ENCODE results near the gene GRM6.

Gene GRM6

DNA sequence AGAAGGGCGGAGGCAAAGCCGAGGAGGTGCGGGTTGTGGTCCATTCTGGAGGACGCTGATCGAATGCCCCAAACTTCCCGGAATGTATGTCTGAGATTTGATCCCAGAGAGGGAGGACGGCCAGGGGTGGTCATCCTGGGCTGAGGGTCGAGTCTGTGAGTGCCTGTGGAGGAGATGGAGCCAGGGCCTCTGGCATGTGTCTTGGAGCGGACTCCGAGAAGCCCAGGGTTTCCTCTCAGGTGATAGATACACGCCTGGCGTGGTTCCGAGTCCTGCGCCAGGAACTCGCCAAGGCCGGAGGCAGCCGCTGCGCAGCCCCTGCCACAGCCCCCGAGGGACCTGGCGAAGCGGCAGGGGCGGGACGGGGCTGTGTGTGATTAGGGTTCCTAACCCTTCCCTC is 53.8 kb downstream of the GRM6 start:
- no peak overlapping the region for H3K27ac ChIP-seq (ENCODE audit: low read depth, low read length)
- no peaks in the 10 kb centered on the region for H3K27me3 ChIP-seq (ENCODE audit: control insufficient read depth, insufficient read depth, low read length)
- no peak overlapping the region for H3K9ac ChIP-seq (ENCODE audit: low read length)
- H3K4me3 ChIP-seq (ENCODE audit: low read length), result peak overlapping the region; percentile 76
- no peaks in the 10 kb centered on the region for H3K36me3 ChIP-seq (ENCODE audit: control insufficient read depth, insufficient read depth, low read length)
- peaks cover 3% of the 10 kb centered on the region for H3K4me1 ChIP-seq (ENCODE audit: control insufficient read depth, insufficient read depth, low read length)

DNA sequence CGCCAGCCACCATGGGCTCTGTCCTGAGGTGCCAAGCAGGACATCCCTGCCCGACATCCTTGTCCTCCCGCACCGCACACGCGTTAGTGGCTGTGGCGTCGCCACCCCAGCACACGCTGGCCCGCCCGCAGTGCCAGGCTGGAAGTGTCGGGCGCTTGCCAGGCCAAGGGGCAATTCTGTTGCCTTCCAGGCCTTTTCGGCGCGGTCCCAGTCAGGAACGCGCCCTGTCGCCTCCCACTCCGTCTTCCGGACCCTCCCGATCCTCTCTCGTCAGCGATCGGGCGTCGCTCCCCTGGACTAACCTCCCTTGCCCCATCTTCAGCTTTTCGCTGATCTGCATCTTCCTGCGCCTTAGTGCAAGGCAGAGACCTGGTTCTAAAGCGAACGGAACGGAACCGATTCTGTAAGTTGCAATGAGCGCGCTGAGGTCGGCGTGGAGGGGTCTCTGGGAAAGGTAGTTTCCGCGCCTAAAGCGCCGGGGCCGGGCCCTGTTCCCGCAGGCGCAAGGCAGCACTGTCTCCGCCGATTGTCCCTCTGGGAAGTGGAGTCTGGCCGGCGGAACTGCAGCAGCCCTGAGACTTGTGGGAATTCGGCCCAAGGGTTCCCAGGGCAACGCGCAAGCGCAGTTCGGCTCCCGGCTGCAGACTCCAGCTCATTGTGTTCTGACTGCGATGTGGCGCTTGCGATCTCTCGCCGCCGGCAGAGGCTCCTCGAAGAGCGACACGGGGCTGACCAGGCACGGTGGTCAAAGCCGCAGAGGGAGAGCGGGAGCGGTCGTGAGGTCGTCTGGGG is 54.4 kb downstream of the GRM6 start, which contains the start of gene ZNF454:
Gene ZNF454 (plus strand): TSS at position 630 of the 792 bp plus-strand sequence. CDS start 1,594 bp downstream, outside the sequence.
- Histone ChIP-seq H3K4me3 (ENCODE audit: low read length) (peak within 1 kb of the TSS; percentile 76), H3K4me1 (ENCODE audit: control insufficient read depth, insufficient read depth, low read length) (peaks cover 3% of the 10 kb centered on the region), H3K27me3 (ENCODE audit: control insufficient read depth, insufficient read depth, low read length) (no peaks in the 10 kb centered on the region), H3K9ac (ENCODE audit: low read length) (peak within 1 kb of the TSS; percentile 78), H3K36me3 (ENCODE audit: control insufficient read depth, insufficient read depth, low read length) (no peaks in the 10 kb centered on the region), H3K27ac (ENCODE audit: low read depth, low read length) (peak within 1 kb of the TSS; percentile 78)

DNA sequence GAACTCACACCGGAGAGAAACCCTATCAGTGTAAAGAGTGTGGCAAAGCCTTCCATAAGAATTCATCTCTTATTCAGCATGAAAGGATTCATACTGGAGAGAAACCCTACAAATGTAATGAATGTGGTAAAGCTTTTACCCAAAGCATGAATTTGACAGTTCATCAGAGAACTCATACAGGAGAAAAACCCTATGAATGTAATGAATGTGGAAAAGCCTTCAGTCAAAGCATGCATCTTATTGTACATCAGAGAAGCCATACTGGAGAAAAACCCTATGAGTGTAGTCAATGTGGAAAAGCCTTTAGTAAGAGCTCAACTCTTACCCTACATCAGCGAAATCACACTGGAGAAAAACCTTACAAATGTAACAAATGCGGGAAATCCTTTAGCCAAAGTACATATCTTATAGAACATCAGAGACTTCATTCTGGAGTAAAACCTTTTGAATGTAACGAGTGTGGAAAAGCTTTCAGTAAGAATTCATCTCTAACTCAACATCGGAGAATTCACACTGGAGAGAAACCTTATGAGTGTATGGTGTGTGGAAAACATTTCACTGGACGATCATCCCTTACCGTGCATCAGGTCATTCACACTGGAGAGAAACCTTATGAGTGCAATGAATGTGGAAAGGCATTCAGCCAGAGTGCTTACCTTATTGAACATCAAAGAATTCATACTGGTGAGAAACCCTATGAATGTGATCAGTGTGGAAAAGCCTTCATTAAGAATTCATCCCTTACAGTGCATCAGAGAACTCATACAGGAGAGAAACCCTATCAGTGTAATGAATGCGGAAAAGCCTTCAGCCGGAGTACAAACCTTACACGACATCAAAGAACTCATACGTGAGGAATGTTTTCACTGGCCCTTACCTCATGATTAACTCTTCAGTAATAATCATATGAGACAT is 63.0 kb downstream of the GRM6 start:
- no peaks in the 10 kb centered on the region for H3K27me3 ChIP-seq (ENCODE audit: control insufficient read depth, insufficient read depth, low read length)
- H3K4me1 ChIP-seq (ENCODE audit: control insufficient read depth, insufficient read depth, low read length), result no peaks in the 10 kb centered on the region
- no peak overlapping the region for H3K4me3 ChIP-seq (ENCODE audit: low read length)
- no peak overlapping the region for H3K27ac ChIP-seq (ENCODE audit: low read depth, low read length)
- H3K9ac ChIP-seq (ENCODE audit: low read length), result no peak overlapping the region
- peaks cover 22% of the 10 kb centered on the region for H3K36me3 ChIP-seq (ENCODE audit: control insufficient read depth, insufficient read depth, low read length)

Data from rectal smooth muscle tissue (tissue), 1 donor.